HEK293 (cell line): ENCODE measurements around the gene CD55.

Experiments used
- CTCF ChIA-PET: fragments of 350-600 bp; formaldehyde crosslinking; extraction: SDS; loops from one replicate; lab custom pipeline; 2021; ENCODE audit warnings: antibody characterized with exemption; lab: Yijun Ruan, JAX
- POLR2A ChIA-PET: fragments of 300-600 bp; formaldehyde crosslinking; extraction: SDS; loops from one replicate; lab custom pipeline; 2020; ENCODE audit warnings: antibody characterized with exemption, inconsistent platforms; lab: Yijun Ruan, JAX
- H3K27ac ChIP-seq: fragments of 200-500 bp; sonication (Bioruptor generic); 2 replicates; pipeline ENCODE4 v1.5.1; 2014; ENCODE audit warnings: low read depth, low read length, control low read depth, inconsistent platforms; ENCODE audit errors: extremely low read depth
- H3K36me3 ChIP-seq, 2 experiments: fragments of 200-500 bp in 1 of 2; sonication (Bioruptor generic) in 1 of 2; 1 replicate in 1 of 2; 2 replicates in 1 of 2; pipeline ENCODE4 v1.5.1; 2014 to 2017; ENCODE audit warnings: inconsistent platforms in 2 of 2, low read length in 2 of 2; ENCODE audit not compliant: control insufficient read depth in 2 of 2, insufficient read depth in 1 of 2
- H3K4me1 ChIP-seq: fragments of 200-500 bp; sonication (Bioruptor generic); 2 replicates; pipeline ENCODE4 v1.5.1; 2014; ENCODE audit warnings: mild to moderate bottlenecking, low read length, inconsistent platforms; ENCODE audit not compliant: control insufficient read depth, insufficient read depth
- H3K4me3 ChIP-seq: 2 replicates; pipeline ENCODE4 v1.5.1; 2011; ENCODE audit warnings: low read depth, mild to moderate bottlenecking, control low read depth, low read length, moderate library complexity
- H3K9me3 ChIP-seq: fragments of 200-500 bp; sonication (Bioruptor generic); 2 replicates; pipeline ENCODE4 v1.5.1; 2014; ENCODE audit warnings: low read depth, low read length, inconsistent platforms; ENCODE audit not compliant: control insufficient read depth, insufficient read depth
- AEBP2 ChIP-seq: fragments of 450-650 bp; formaldehyde crosslinking; IDR thresholded peaks from 2 replicates; pipeline ENCODE4 v1.5.1; 2016; ENCODE audit warnings: missing biosample characterization, missing genetic modification characterization, borderline replicate concordance
- CTCF ChIP-seq: fragments of 450-650 bp; formaldehyde crosslinking; IDR thresholded peaks from 2 replicates; pipeline ENCODE4 v1.5.1; 2016; ENCODE audit warnings: missing biosample characterization, missing genetic modification characterization
- KLF1 ChIP-seq: fragments of 450-650 bp; formaldehyde crosslinking; IDR thresholded peaks from 2 replicates; pipeline ENCODE4 v1.5.1; 2016; ENCODE audit warnings: missing biosample characterization, missing genetic modification characterization
- KLF10 ChIP-seq: fragments of 450-650 bp; IDR thresholded peaks from 2 replicates; pipeline ENCODE4 v1.5.1; 2018; ENCODE audit warnings: missing biosample characterization, mild to moderate bottlenecking, missing genetic modification characterization
- TRIM28 ChIP-seq: IDR thresholded peaks from 2 replicates; pipeline ENCODE4 v1.6.1; 2011; ENCODE audit warnings: low read length, control low read depth, borderline replicate concordance
- YY1 ChIP-seq: fragments of 450-650 bp; formaldehyde crosslinking; IDR thresholded peaks from 2 replicates; pipeline ENCODE4 v1.5.1; 2018; ENCODE audit warnings: missing biosample characterization, missing genetic modification characterization
- ZBTB21 ChIP-seq: fragments of 450-650 bp; formaldehyde crosslinking; IDR thresholded peaks from 2 replicates; pipeline ENCODE4 v1.5.1; 2017; ENCODE audit warnings: missing biosample characterization, missing genetic modification characterization
- ZBTB26 ChIP-seq: fragments of 450-650 bp; formaldehyde crosslinking; optimal IDR thresholded peaks from 2 replicates; pipeline ENCODE3; 2016; ENCODE audit warnings: missing biosample characterization, mild to moderate bottlenecking, missing genetic modification characterization
- ZNF121 ChIP-seq: fragments of 450-650 bp; formaldehyde crosslinking; IDR thresholded peaks from 2 replicates; pipeline ENCODE4 v1.5.1; 2016; ENCODE audit warnings: missing biosample characterization, missing genetic modification characterization
- ZNF138 ChIP-seq: fragments of 450-650 bp; formaldehyde crosslinking; IDR thresholded peaks from 2 replicates; pipeline ENCODE4 v1.5.1; 2016; ENCODE audit warnings: missing biosample characterization, missing genetic modification characterization, borderline replicate concordance
- ZNF211 ChIP-seq: fragments of 450-650 bp; formaldehyde crosslinking; IDR thresholded peaks from 2 replicates; pipeline ENCODE4 v1.5.1; 2016; ENCODE audit warnings: low read depth, missing biosample characterization, missing genetic modification characterization
- ZNF416 ChIP-seq: fragments of 450-650 bp; formaldehyde crosslinking; IDR thresholded peaks from 2 replicates; pipeline ENCODE4 v1.5.1; 2016; ENCODE audit warnings: missing biosample characterization, missing genetic modification characterization
- ZNF426 ChIP-seq: fragments of 450-650 bp; formaldehyde crosslinking; IDR thresholded peaks from 2 replicates; pipeline ENCODE4 v1.5.1; 2017; ENCODE audit warnings: missing biosample characterization, missing genetic modification characterization, mild to moderate bottlenecking, inconsistent platforms, moderate library complexity
- ZNF433 ChIP-seq: fragments of 450-650 bp; formaldehyde crosslinking; IDR thresholded peaks from 2 replicates; pipeline ENCODE4 v1.5.1; 2016; ENCODE audit warnings: missing biosample characterization, missing genetic modification characterization, low read depth
- ZNF544 ChIP-seq: fragments of 450-650 bp; formaldehyde crosslinking; IDR thresholded peaks from 2 replicates; pipeline ENCODE4 v1.5.0; 2017; ENCODE audit warnings: missing biosample characterization, missing genetic modification characterization
- ZNF654 ChIP-seq: fragments of 450-650 bp; formaldehyde crosslinking; IDR thresholded peaks from 2 replicates; pipeline ENCODE4 v1.5.1; 2016; ENCODE audit warnings: low read depth, missing biosample characterization, missing genetic modification characterization
- ZSCAN23 ChIP-seq: fragments of 450-650 bp; formaldehyde crosslinking; IDR thresholded peaks from 2 replicates; pipeline ENCODE4 v1.5.1; 2016; ENCODE audit warnings: missing biosample characterization, missing genetic modification characterization
- ZXDB ChIP-seq: fragments of 450-650 bp; formaldehyde crosslinking; IDR thresholded peaks from 2 replicates; pipeline ENCODE4 v1.5.1; 2016; ENCODE audit warnings: missing biosample characterization, missing genetic modification characterization
- TF ChIP-seq, protein P1 (sequence below): fragments of 450-650 bp; formaldehyde crosslinking; IDR thresholded peaks from 2 replicates; pipeline ENCODE4 v1.5.1; 2016; ENCODE audit warnings: missing biosample characterization, missing genetic modification characterization, borderline replicate concordance

CD55 gene

DNA sequence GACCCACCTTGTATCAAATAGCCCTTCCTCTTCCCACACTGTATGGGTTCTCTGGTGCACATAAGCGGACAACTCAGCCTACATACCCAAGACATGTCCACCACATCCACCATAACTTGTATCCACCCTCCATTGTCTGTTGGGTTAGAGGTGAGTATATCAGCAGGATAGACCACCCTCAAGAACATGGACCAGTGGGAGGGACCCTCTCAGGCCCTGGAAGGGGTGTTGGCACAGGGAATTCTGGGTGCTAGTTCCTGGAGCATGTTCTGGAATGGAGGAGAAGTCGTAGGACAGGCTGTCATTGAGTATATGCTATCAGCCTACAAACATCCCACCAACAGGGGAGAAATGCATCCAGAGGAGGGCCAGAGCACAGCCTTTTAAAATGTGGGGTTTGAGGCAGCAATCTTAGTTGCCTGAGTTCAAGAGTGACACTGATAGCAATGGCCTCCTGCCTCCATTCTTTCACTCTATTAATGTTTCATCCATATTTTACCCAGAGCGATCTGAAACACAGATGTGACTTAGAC is 7.5 kb downstream of the CD55 start:
- CTCF ChIA-PET: interaction anchor here (0.5 kb wide), 1 partner anchor 530 kb away, joined by 3 read pairs; no protein-coding TSS in a partner anchor
- H3K4me3 ChIP-seq: no peak overlapping the region
- no peaks in the 10 kb centered on the region for H3K4me1 ChIP-seq
- no peak for TF ChIP-seq ZBTB26 (tag by site-specific recombination)
- TF ChIP-seq ZXDB (tag by site-specific recombination): no peak
- TF ChIP-seq ZNF433: no peak
- TF ChIP-seq, all 188 proteins: peak for 0
- H3K27ac ChIP-seq: no peak overlapping the region
- POLR2A ChIA-PET: no interaction called here
- no peaks in the 10 kb centered on the region for H3K9me3 ChIP-seq
- H3K36me3 ChIP-seq: peaks cover 29 to 85% of the 10 kb centered on the region in 2 experiments

DNA sequence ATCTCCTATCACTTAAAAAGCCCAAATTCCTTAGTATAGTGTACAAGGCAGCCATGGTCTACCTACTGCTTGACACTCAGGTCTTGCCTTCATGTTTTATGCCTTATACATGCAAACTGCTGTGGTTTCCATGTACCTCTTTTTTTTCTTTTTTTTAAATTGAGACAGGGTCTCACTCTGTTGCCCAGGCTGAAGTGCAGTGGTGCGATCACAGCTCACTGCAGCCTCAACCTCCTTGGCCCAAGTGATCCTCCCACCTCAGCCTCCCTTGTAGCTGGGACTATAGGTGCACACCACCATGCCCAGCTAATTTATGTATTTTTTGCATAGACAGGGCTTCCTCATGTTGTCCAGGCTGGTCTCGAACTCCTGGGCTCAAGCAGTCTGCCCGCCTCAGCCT is 8.0 kb downstream of the CD55 start:
- Histone ChIP-seq H3K27ac (no peak overlapping the region), H3K4me3 (no peak overlapping the region), H3K4me1 (no peaks in the 10 kb centered on the region), H3K36me3 (peaks cover 32 to 87% of the 10 kb centered on the region in 2 experiments), H3K9me3 (no peaks in the 10 kb centered on the region)
- ChIA-PET POLR2A (no interaction called here), CTCF (interaction anchor here (0.5 kb wide), 1 partner anchor 531 kb away, joined by 3 read pairs; no protein-coding TSS in a partner anchor)
- TF ChIP-seq ZBTB21 (tag by site-specific recombination) (no peak), YY1 (tag by site-specific recombination) (no peak), ZSCAN23 (tag by site-specific recombination) (no peak), AEBP2 (tag by site-specific recombination) (no peak), KLF10 (tag by site-specific recombination) (no peak), ZNF121 (tag by site-specific recombination) (no peak), CTCF (tag by site-specific recombination) (no peak), ZNF654 (no peak), ZNF426 (tag by site-specific recombination) (no peak), ZNF211 (tag by site-specific recombination) (no peak), TRIM28 (no peak), ZNF416 (tag by site-specific recombination) (no peak), KLF1 (no peak), ZNF544 (no peak), ZNF138 (no peak)
- TF ChIP-seq, protein P1, sequence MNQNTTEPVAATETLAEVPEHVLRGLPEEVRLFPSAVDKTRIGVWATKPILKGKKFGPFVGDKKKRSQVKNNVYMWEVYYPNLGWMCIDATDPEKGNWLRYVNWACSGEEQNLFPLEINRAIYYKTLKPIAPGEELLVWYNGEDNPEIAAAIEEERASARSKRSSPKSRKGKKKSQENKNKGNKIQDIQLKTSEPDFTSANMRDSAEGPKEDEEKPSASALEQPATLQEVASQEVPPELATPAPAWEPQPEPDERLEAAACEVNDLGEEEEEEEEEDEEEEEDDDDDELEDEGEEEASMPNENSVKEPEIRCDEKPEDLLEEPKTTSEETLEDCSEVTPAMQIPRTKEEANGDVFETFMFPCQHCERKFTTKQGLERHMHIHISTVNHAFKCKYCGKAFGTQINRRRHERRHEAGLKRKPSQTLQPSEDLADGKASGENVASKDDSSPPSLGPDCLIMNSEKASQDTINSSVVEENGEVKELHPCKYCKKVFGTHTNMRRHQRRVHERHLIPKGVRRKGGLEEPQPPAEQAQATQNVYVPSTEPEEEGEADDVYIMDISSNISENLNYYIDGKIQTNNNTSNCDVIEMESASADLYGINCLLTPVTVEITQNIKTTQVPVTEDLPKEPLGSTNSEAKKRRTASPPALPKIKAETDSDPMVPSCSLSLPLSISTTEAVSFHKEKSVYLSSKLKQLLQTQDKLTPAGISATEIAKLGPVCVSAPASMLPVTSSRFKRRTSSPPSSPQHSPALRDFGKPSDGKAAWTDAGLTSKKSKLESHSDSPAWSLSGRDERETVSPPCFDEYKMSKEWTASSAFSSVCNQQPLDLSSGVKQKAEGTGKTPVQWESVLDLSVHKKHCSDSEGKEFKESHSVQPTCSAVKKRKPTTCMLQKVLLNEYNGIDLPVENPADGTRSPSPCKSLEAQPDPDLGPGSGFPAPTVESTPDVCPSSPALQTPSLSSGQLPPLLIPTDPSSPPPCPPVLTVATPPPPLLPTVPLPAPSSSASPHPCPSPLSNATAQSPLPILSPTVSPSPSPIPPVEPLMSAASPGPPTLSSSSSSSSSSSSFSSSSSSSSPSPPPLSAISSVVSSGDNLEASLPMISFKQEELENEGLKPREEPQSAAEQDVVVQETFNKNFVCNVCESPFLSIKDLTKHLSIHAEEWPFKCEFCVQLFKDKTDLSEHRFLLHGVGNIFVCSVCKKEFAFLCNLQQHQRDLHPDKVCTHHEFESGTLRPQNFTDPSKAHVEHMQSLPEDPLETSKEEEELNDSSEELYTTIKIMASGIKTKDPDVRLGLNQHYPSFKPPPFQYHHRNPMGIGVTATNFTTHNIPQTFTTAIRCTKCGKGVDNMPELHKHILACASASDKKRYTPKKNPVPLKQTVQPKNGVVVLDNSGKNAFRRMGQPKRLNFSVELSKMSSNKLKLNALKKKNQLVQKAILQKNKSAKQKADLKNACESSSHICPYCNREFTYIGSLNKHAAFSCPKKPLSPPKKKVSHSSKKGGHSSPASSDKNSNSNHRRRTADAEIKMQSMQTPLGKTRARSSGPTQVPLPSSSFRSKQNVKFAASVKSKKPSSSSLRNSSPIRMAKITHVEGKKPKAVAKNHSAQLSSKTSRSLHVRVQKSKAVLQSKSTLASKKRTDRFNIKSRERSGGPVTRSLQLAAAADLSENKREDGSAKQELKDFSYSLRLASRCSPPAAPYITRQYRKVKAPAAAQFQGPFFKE (tag by site-specific recombination): no peak
